Body of pancreas (tissue), 4 donors: ENCODE results near the gene RRP15.

Experiments used
- CTCF ChIP-seq, 7 experiments: fragments of 450-650 bp in 4 of 7; fragments of 200-600 bp in 3 of 7; sonication (generic) in 3 of 7; IDR thresholded peaks; one replicate each; pipeline ENCODE4 v1.5.1; 2016 to 2019; ENCODE audit warnings: antibody characterized with exemption in 7 of 7
- POLR2A ChIP-seq, 3 donors: fragments of 450-650 bp; IDR thresholded peaks; one replicate each; pipeline ENCODE4 v1.6.1; 2016; ENCODE audit warnings: antibody characterized with exemption in 3 of 3, mild to moderate bottlenecking in 2 of 3

GRCh38 chr1:218365226-218365999, 80.3 kb downstream of the RRP15 start:
- TF ChIP-seq CTCF (IDR thresholded peaks at IDR 0.05) (no peak), POLR2A (IDR thresholded peaks at IDR 0.05) (no peak)
